ENCODE measurements around the gene UBN1. TPM values are rescaled to one million over a fixed set of nuclear protein-coding genes. Genes with fewer than 3 reads are reported as not detected.
A peak's percentile ranks its signal among the peaks of the same experiment; 100 is the strongest.

UBN1 gene
- total and polyA plus RNA-seq, 2 of the 13 experiments (the other 11 are each of a cell fraction or from before 2014, with no cell fraction given): 10.6 to 23.5 TPM

- 0 out of 2 replicates have a peak, but pooled peaks have one; percentile 35 for TF ChIP-seq ZBTB43 (CRISPR knock-in tag; conservative IDR thresholded peaks at IDR 0.05)
- peak; percentile 21; the same call in 1 of the 2 replicates for TF ChIP-seq ZNF709 (CRISPR knock-in tag; IDR thresholded peaks at IDR 0.05)
- TF ChIP-seq NRL (CRISPR knock-in tag; IDR thresholded peaks at IDR 0.05; ENCODE audit: borderline replicate concordance): peak; percentile 60
- peak; percentile 65; the same call in 1 of the 2 replicates for TF ChIP-seq ZNF280B (CRISPR knock-in tag; IDR thresholded peaks at IDR 0.05; ENCODE audit: borderline replicate concordance)
- no peak for TF ChIP-seq NFATC3 (CRISPR knock-in tag; IDR thresholded peaks at IDR 0.05)
- TF ChIP-seq MED1 (CRISPR knock-in tag; IDR thresholded peaks at IDR 0.05): peak; percentile 67; the same call in 1 of the 2 replicates
- peak; percentile 79; the same call in 1 of the 2 replicates for TF ChIP-seq MTERF4 (CRISPR knock-in tag; IDR thresholded peaks at IDR 0.05)
- 0 out of 2 replicates have a peak, but pooled peaks have one; percentile 27 for TF ChIP-seq ZNF292 (CRISPR knock-in tag; IDR thresholded peaks at IDR 0.05; ENCODE audit: borderline replicate concordance, low read depth)
- no peak for TF ChIP-seq HMG20B (CRISPR knock-in tag; conservative IDR thresholded peaks at IDR 0.05)
- peak; percentile 58 for TF ChIP-seq ZNF770 (CRISPR knock-in tag; IDR thresholded peaks at IDR 0.05)
- no peak for TF ChIP-seq EP300 (IDR thresholded peaks at IDR 0.05; ENCODE audit: low read depth in 2 of 2, low read length in 2 of 2)
- no peak for TF ChIP-seq EP300 (CRISPR knock-in tag; IDR thresholded peaks at IDR 0.05; ENCODE audit: borderline replicate concordance)
- 0 out of 2 replicates have a peak, but pooled peaks have one; percentile 23 for TF ChIP-seq KLF11 (CRISPR knock-in tag; IDR thresholded peaks at IDR 0.05)
- TF ChIP-seq PAXIP1 (CRISPR knock-in tag; conservative IDR thresholded peaks at IDR 0.05): peak; percentile 21; the same call in 1 of the 2 replicates
- no peak for TF ChIP-seq ZBTB21 (CRISPR knock-in tag; IDR thresholded peaks at IDR 0.05)
- peak; percentile 20; the same call in 1 of the 2 replicates for TF ChIP-seq HOXA3 (CRISPR knock-in tag; IDR thresholded peaks at IDR 0.05)
- 0 out of 2 replicates have a peak, but pooled peaks have one; percentile 30 for TF ChIP-seq EEA1 (CRISPR knock-in tag; IDR thresholded peaks at IDR 0.05; ENCODE audit: borderline replicate concordance)
- TF ChIP-seq ZSCAN31 (CRISPR knock-in tag; IDR thresholded peaks at IDR 0.05; ENCODE audit: low read depth): peak; percentile 29; the same call in 1 of the 2 replicates
- peak; percentile 27; the same call in 1 of the 2 replicates for TF ChIP-seq HOXA5 (CRISPR knock-in tag; IDR thresholded peaks at IDR 0.05)
Measured at GRCh38 chr16:4801962-4802658, 45.2 kb upstream of the UBN1 start, which contains the start of gene ROGDI (continued).

Data from HepG2 (cell line).